H1 (cell line): ENCODE data around the gene BRS3. TPM values are rescaled to one million over a fixed set of nuclear protein-coding genes. Genes with fewer than 3 reads are reported as not detected.

Experiments
- CTCF ChIA-PET: fragments of 300-600 bp; sonication (Branson Sonifier 250); formaldehyde crosslinking; loops from one replicate; lab custom pipeline; 2021; ENCODE audit not compliant: partially characterized antibody; lab: Charles Lee
- POLR2A ChIA-PET: fragments of 300-600 bp; sonication (Branson Sonifier 250); formaldehyde crosslinking; loops from one replicate; lab custom pipeline; 2021; ENCODE audit warnings: inconsistent platforms; ENCODE audit not compliant: partially characterized antibody; lab: Charles Lee
- DNase-seq, 2 experiments: peaks; one replicate each; pipeline versions ENCODE4 v3.0.0 to v3.0.0-alpha.2; 2010 to 2022; ENCODE audit warnings: low spot score in 2 of 2, low read depth in 1 of 2, mixed read lengths in 1 of 2
- FAIRE-seq: peaks from 2 replicates; lab custom pipeline; 2011; peaks lifted over from hg19 to GRCh38; lab: Jason Lieb, UNC
- H2AFZ ChIP-seq: 2 replicates; pipeline ENCODE4 v1.8.1; 2012; ENCODE audit warnings: low read length, inconsistent platforms
- H2AK5ac ChIP-seq: 2 replicates; pipeline ENCODE4 v1.6.1; 2013; ENCODE audit warnings: low read depth, low read length
- H2BK120ac ChIP-seq: replicated peaks from 2 replicates; pipeline ENCODE3; 2013; ENCODE audit warnings: low read depth, low read length, inconsistent platforms
- H2BK12ac ChIP-seq: 2 replicates; pipeline ENCODE4 v1.6.1; 2013; ENCODE audit warnings: low read depth, low read length
- H2BK15ac ChIP-seq: 2 replicates; pipeline ENCODE4 v1.6.1; 2013; ENCODE audit warnings: low read length
- H2BK20ac ChIP-seq: 2 replicates; pipeline ENCODE4 v1.6.1; 2013; ENCODE audit warnings: low read length
- H2BK5ac ChIP-seq: 2 replicates; pipeline ENCODE4 v1.6.1; 2013; ENCODE audit warnings: low read depth, low read length
- H3K14ac ChIP-seq: 2 replicates; pipeline ENCODE4 v1.6.1; 2013; ENCODE audit warnings: inconsistent platforms; ENCODE audit not compliant: insufficient read length
- H3K18ac ChIP-seq: 2 replicates; pipeline ENCODE4 v1.6.1; 2013; ENCODE audit warnings: low read length; ENCODE audit errors: extremely low read depth
- H3K23ac ChIP-seq: 2 replicates; pipeline ENCODE4 v1.6.1; 2013; ENCODE audit warnings: inconsistent platforms; ENCODE audit not compliant: insufficient read length
- H3K23me2 ChIP-seq: 2 replicates; pipeline ENCODE4 v1.6.1; 2013; ENCODE audit warnings: low read depth, low read length
- H3K27ac ChIP-seq: 2 replicates; pipeline ENCODE4 v1.6.1; 2011; ENCODE audit warnings: low read depth, low read length, inconsistent platforms
- H3K27me3 ChIP-seq, 4 experiments: replicated peaks in 1 of 4; 1 replicate in 1 of 4; 2 replicates in 3 of 4; pipeline versions ENCODE4 v1.6.1 to v1.8.1; 2011 to 2013; ENCODE audit warnings: low read length in 3 of 4, mild to moderate bottlenecking in 3 of 4, inconsistent platforms in 2 of 4, mixed read lengths in 2 of 4, moderate library complexity in 1 of 4; ENCODE audit not compliant: control insufficient read depth in 3 of 4, insufficient read depth in 3 of 4; ENCODE audit errors: extremely low read depth in 1 of 4
- H3K36me3 ChIP-seq, 4 experiments: 2 replicates each; pipeline versions ENCODE4 v1.6.1 to v1.8.1; 2011 to 2013; ENCODE audit warnings: mild to moderate bottlenecking in 4 of 4, low read length in 3 of 4, moderate library complexity in 2 of 4, control low read depth in 1 of 4, inconsistent platforms in 1 of 4; ENCODE audit not compliant: insufficient read depth in 4 of 4, control insufficient read depth in 2 of 4
- H3K4ac ChIP-seq: replicated peaks from 2 replicates; pipeline ENCODE3; 2013; ENCODE audit warnings: low read length, low read depth, mixed read lengths, inconsistent platforms; ENCODE audit not compliant: insufficient read length
- H3K4me1 ChIP-seq, 4 experiments: replicated peaks in 1 of 4; 1 replicate in 1 of 4; 2 replicates in 3 of 4; pipeline versions ENCODE4 v1.6.1 to v1.8.1; 2011 to 2013; ENCODE audit warnings: low read length in 3 of 4, inconsistent platforms in 2 of 4, mixed read lengths in 1 of 4; ENCODE audit not compliant: insufficient read depth in 4 of 4, control insufficient read depth in 3 of 4
- H3K4me2 ChIP-seq, 2 experiments: 2 replicates each; pipeline versions ENCODE4 v1.6.1 to v1.8.1; 2011 to 2013; ENCODE audit warnings: low read depth in 2 of 2, low read length in 2 of 2, control low read depth in 1 of 2, inconsistent platforms in 1 of 2, mild to moderate bottlenecking in 1 of 2; ENCODE audit not compliant: insufficient read depth in 1 of 2
- H3K4me3 ChIP-seq, 4 experiments: fragments of 200-600, 300-600 bp in 1 of 4; sonication (generic), shearing (Covaris generic), sonication (Bioruptor Twin) in 1 of 4; 2 replicates each; pipeline versions ENCODE4 v1.5.1 to v1.8.1; 2011 to 2016; ENCODE audit warnings: low read length in 4 of 4, low read depth in 3 of 4, control low read depth in 2 of 4, inconsistent platforms in 2 of 4, mild to moderate bottlenecking in 2 of 4, mixed read lengths in 1 of 4, moderate library complexity in 1 of 4; ENCODE audit not compliant: insufficient read depth in 2 of 4; ENCODE audit errors: extremely low read depth in 1 of 4
- H3K56ac ChIP-seq: replicated peaks from 2 replicates; pipeline ENCODE3; 2013; ENCODE audit warnings: low read depth, mild to moderate bottlenecking, mixed read lengths, low read length, inconsistent platforms; ENCODE audit not compliant: insufficient read length
- H3K79me1 ChIP-seq: 2 replicates; pipeline ENCODE4 v1.6.1; 2013; ENCODE audit warnings: low read depth, low read length, control low read depth
- H3K79me2 ChIP-seq, 2 experiments: 2 replicates each; pipeline versions ENCODE4 v1.6.1 to v1.8.1; 2012 to 2013; ENCODE audit warnings: low read length in 2 of 2, mild to moderate bottlenecking in 2 of 2, inconsistent platforms in 1 of 2; ENCODE audit not compliant: insufficient read depth in 2 of 2, control insufficient read depth in 1 of 2
- H3K9ac ChIP-seq, 4 experiments: replicated peaks in 1 of 4; 1 replicate in 1 of 4; 2 replicates in 3 of 4; pipeline versions ENCODE4 v1.6.1 to v1.8.1; 2011 to 2013; ENCODE audit warnings: low read depth in 3 of 4, low read length in 3 of 4, control low read depth in 2 of 4, mild to moderate bottlenecking in 2 of 4, moderate library complexity in 2 of 4, inconsistent platforms in 1 of 4; ENCODE audit errors: extremely low read depth in 1 of 4
- H3K9me3 ChIP-seq, 2 experiments: 2 replicates each; pipeline versions ENCODE4 v1.6.1 to v1.8.1; 2012 to 2013; ENCODE audit warnings: mild to moderate bottlenecking in 2 of 2, moderate library complexity in 2 of 2, control low read depth in 1 of 2, inconsistent platforms in 1 of 2, low read depth in 1 of 2, low read length in 1 of 2, mixed read lengths in 1 of 2; ENCODE audit not compliant: insufficient read depth in 2 of 2
- H4K20me1 ChIP-seq, 2 experiments: replicated peaks in 1 of 2; 2 replicates each; pipeline versions ENCODE3 to v1.8.1; 2011 to 2013; ENCODE audit warnings: inconsistent platforms in 2 of 2, low read length in 2 of 2, mild to moderate bottlenecking in 1 of 2; ENCODE audit not compliant: insufficient read depth in 2 of 2, control insufficient read depth in 1 of 2
- H4K5ac ChIP-seq: 2 replicates; pipeline ENCODE4 v1.6.1; 2013; ENCODE audit warnings: low read length, low read depth, mixed read lengths, inconsistent platforms; ENCODE audit not compliant: insufficient read length
- H4K8ac ChIP-seq: 2 replicates; pipeline ENCODE4 v1.8.0; 2013; ENCODE audit warnings: mild to moderate bottlenecking, moderate library complexity, low read length, inconsistent platforms; ENCODE audit not compliant: insufficient read depth; ENCODE audit errors: extremely low read depth
- H4K91ac ChIP-seq: replicated peaks from 2 replicates; pipeline ENCODE3; 2013; ENCODE audit warnings: low read length, mixed read lengths, inconsistent platforms; ENCODE audit not compliant: insufficient read length
- CREB1 ChIP-seq: IDR thresholded peaks from 2 replicates; pipeline ENCODE4 v1.6.1; 2012; ENCODE audit warnings: inconsistent platforms
- GTF2F1 ChIP-seq: IDR thresholded peaks from 2 replicates; pipeline ENCODE4 v1.6.1; 2012; ENCODE audit warnings: low read depth, low read length, improper control_type of control experiment, borderline replicate concordance
- JUND ChIP-seq: IDR thresholded peaks from 2 replicates; pipeline ENCODE4 v1.6.1; 2011; ENCODE audit warnings: mild to moderate bottlenecking, improper control_type of control experiment, low read length
- KDM5A ChIP-seq: fragments of 200-600 bp; IDR thresholded peaks from 2 replicates; pipeline ENCODE4 v1.7.1; 2012; ENCODE audit warnings: mild to moderate bottlenecking, low read length, inconsistent platforms, mixed read lengths
- PHF8 ChIP-seq: fragments of 200-600 bp; sonication (generic); conservative IDR thresholded peaks from 2 replicates; pipeline ENCODE4 v1.7.1; 2012; ENCODE audit warnings: low read depth, mild to moderate bottlenecking, inconsistent platforms, low read length, moderate library complexity
- SAP30 ChIP-seq: fragments of 300-600 bp; sonication (generic); IDR thresholded peaks from 2 replicates; pipeline ENCODE4 v1.7.1; 2012; ENCODE audit warnings: low read length, moderate library complexity, mild to moderate bottlenecking, inconsistent platforms; ENCODE audit not compliant: insufficient read depth, insufficient replicate concordance
- TAF1 ChIP-seq: IDR thresholded peaks from 2 replicates; pipeline ENCODE4 v1.6.1; 2011; ENCODE audit warnings: mild to moderate bottlenecking, low read depth, low read length
- WGBS, 2 experiments: shearing (Covaris generic) in 1 of 2; methylation state at CpG; one replicate each; pipeline versions ENCODE4 v1.1.6 to v1.1.7; 2013 to 2015; ENCODE audit warnings: low lambda C conversion rate in 2 of 2, mixed read lengths in 2 of 2, inconsistent platforms in 1 of 2, low coverage in 1 of 2, missing lambda C conversion rate in 1 of 2; ENCODE audit not compliant: insufficient replicate concordance in 2 of 2, insufficient coverage in 1 of 2, insufficient read length in 1 of 2; ENCODE audit errors: extremely low coverage in 1 of 2, missing lambda C conversion rate in 1 of 2; 5-methylcytosine and 5-hydroxymethylcytosine counted together
- polyA plus RNA-seq, 7 experiments: library from polyadenylated mRNA; depleted of rRNA in 3 of 7; stranded (reverse) in 5 of 7; unstranded in 2 of 7; fragments of >200 nt in 5 of 7; fragments of 200-250 nt in 2 of 7; gene quantifications; 1 replicate in 5 of 7; 2 replicates in 1 of 7; 4 replicates in 1 of 7; pipeline versions ENCODE4 v1.2.1 to v1.2.3, GENCODE V29; 2011 to 2013; ENCODE audit warnings: missing spikeins in 2 of 7, mixed read lengths in 2 of 7
- total RNA-seq: library from RNA; stranded (reverse); fragmentation: NEBNext Ultra II Directional; extraction: Animal tissue kit (Norgen Biotek cat#: 25700); gene quantifications from 2 replicates; pipeline ENCODE4 v1.2.1, GENCODE V29; 2021

The BRS3 gene
- total and polyA plus RNA-seq, 2 of the 8 experiments (the other 6 are each of a cell fraction or from before 2014, with no cell fraction given), result not detected

GRCh38 chrX:136488706-136489105, 959 bp downstream of the BRS3 start:
- no peak overlapping the region for H4K8ac ChIP-seq
- FAIRE-seq (no peak), DNase-seq (no peak)
- no peak overlapping the region for H3K14ac ChIP-seq
- H3K18ac ChIP-seq, result no peak overlapping the region
- no peaks in the 10 kb centered on the region for H3K79me2 ChIP-seq
- no peaks in the 10 kb centered on the region for H3K9me3 ChIP-seq
- 58% methylated on average over 5 of the region's 5 CpGs; no CpG with 5 or more reads in 1 of the 2 experiments for WGBS, 2 experiments
- CTCF ChIA-PET, result no interaction called here
- H2BK120ac ChIP-seq, result no peak overlapping the region
- no peak overlapping the region for H3K56ac ChIP-seq
- no peak overlapping the region for H3K23ac ChIP-seq
- H3K4me2 ChIP-seq, result no peak overlapping the region
- no peaks in the 10 kb centered on the region for H3K23me2 ChIP-seq
- H3K79me1 ChIP-seq, result no peaks in the 10 kb centered on the region
- no peaks in the 10 kb centered on the region for H4K20me1 ChIP-seq
- no peak overlapping the region for H3K4me3 ChIP-seq
- no peak for TF ChIP-seq GTF2F1
- no peak for TF ChIP-seq TAF1
- TF ChIP-seq JUND, result no peak
- no peak for TF ChIP-seq KDM5A
- TF ChIP-seq PHF8, result no peak
- no peak for TF ChIP-seq SAP30
- no peak for TF ChIP-seq CREB1
- H3K27me3 ChIP-seq, result no peaks in the 10 kb centered on the region
- H2BK20ac ChIP-seq, result no peak overlapping the region
- no peaks in the 10 kb centered on the region for H3K4me1 ChIP-seq
- no peak overlapping the region for H2BK12ac ChIP-seq
- no peak overlapping the region for H3K9ac ChIP-seq
- no peak overlapping the region for H2AFZ ChIP-seq
- H3K36me3 ChIP-seq, result no peaks in the 10 kb centered on the region
- no peak overlapping the region for H2BK5ac ChIP-seq
- H4K5ac ChIP-seq, result no peak overlapping the region
- H3K4ac ChIP-seq, result no peak overlapping the region
- POLR2A ChIA-PET, result no interaction called here
- H2BK15ac ChIP-seq, result no peak overlapping the region
- no peak overlapping the region for H3K27ac ChIP-seq
- H2AK5ac ChIP-seq, result no peak overlapping the region
- H4K91ac ChIP-seq, result no peak overlapping the region
